BJ (cell line): ENCODE measurements around the gene SMARCC1. TPM values are rescaled to one million over a fixed set of nuclear protein-coding genes. Genes with fewer than 3 reads are reported as not detected.
"Not testable (repeated sequence)": the region's sequence is repeated elsewhere in the genome, so short reads cannot be mapped to it uniquely, and the experiment has no call there.

Experiments
- CTCF ChIA-PET: fragments of 350-600 bp; formaldehyde crosslinking; extraction: SDS; loops from one replicate; lab custom pipeline; 2021; ENCODE audit warnings: antibody characterized with exemption, inconsistent platforms; lab: Yijun Ruan, JAX
- POLR2A ChIA-PET: fragments of 300-600 bp; sonication (Branson Sonifier 250); formaldehyde crosslinking; extraction: SDS; loops from one replicate; lab custom pipeline; 2021; ENCODE audit warnings: antibody characterized with exemption; lab: Charles Lee
- DNase-seq: peaks from one replicate; pipeline ENCODE4 v3.0.0-alpha.2; 2011; ENCODE audit warnings: low read depth
- H3K27me3 ChIP-seq: 2 replicates; pipeline ENCODE4 v1.6.0; 2011; ENCODE audit warnings: low read length; ENCODE audit not compliant: control insufficient read depth, insufficient read depth
- H3K36me3 ChIP-seq: 2 replicates; pipeline ENCODE4 v1.5.1; 2011; ENCODE audit warnings: low read length; ENCODE audit not compliant: control insufficient read depth, insufficient read depth
- H3K4me3 ChIP-seq: 2 replicates; pipeline ENCODE4 v1.5.1; 2011; ENCODE audit warnings: low read depth, mild to moderate bottlenecking, control low read depth, low read length
- polyA plus RNA-seq: library from polyadenylated mRNA; depleted of rRNA; stranded (reverse); fragments of >200 nt; gene quantifications from 2 replicates; pipeline ENCODE4 v1.2.3, GENCODE V29; 2011
- TF ChIP-seq, protein P1 (sequence below): IDR thresholded peaks from 2 replicates; pipeline ENCODE4 v1.5.1; 2011; ENCODE audit warnings: low read depth, mild to moderate bottlenecking, control low read depth, inconsistent platforms, low read length, moderate library complexity; ENCODE audit not compliant: insufficient read depth

SMARCC1 gene
- polyA plus RNA-seq, 1 experiment, result 25.8 TPM

DNA sequence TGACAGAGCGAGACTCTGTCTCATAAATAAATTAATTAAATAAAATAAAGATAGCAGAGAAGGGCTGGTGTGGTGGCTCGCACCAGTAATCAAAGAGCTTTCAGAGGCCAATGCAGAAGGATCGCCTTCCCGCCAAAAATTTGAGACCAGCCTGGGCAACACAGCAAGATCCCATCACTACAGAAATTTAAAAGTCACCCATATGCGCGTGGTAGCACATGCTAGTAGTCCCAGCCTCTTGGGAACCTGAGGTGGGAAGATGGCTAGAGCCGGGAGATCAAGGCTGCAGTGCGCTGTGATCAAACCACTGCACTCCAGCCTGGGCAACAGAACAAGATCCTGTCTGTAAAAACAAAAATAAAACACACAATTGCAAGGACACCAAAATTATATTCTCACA, 9.6 kb downstream of the SMARCC1 start:
- ChIA-PET POLR2A (no interaction called here), CTCF (interaction anchor here (0.6 to 1.0 kb wide), 3 partner anchors 35 to 701 kb away, joined by 3 to 5 read pairs (median 4); no protein-coding TSS in a partner anchor)
- H3K4me3 ChIP-seq, result no peak overlapping the region
- no peak for DNase-seq
- TF ChIP-seq, protein P1, sequence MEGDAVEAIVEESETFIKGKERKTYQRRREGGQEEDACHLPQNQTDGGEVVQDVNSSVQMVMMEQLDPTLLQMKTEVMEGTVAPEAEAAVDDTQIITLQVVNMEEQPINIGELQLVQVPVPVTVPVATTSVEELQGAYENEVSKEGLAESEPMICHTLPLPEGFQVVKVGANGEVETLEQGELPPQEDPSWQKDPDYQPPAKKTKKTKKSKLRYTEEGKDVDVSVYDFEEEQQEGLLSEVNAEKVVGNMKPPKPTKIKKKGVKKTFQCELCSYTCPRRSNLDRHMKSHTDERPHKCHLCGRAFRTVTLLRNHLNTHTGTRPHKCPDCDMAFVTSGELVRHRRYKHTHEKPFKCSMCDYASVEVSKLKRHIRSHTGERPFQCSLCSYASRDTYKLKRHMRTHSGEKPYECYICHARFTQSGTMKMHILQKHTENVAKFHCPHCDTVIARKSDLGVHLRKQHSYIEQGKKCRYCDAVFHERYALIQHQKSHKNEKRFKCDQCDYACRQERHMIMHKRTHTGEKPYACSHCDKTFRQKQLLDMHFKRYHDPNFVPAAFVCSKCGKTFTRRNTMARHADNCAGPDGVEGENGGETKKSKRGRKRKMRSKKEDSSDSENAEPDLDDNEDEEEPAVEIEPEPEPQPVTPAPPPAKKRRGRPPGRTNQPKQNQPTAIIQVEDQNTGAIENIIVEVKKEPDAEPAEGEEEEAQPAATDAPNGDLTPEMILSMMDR, result no peak
- H3K36me3 ChIP-seq, result peaks cover 8% of the 10 kb centered on the region
- H3K27me3 ChIP-seq, result no peaks in the 10 kb centered on the region

DNA sequence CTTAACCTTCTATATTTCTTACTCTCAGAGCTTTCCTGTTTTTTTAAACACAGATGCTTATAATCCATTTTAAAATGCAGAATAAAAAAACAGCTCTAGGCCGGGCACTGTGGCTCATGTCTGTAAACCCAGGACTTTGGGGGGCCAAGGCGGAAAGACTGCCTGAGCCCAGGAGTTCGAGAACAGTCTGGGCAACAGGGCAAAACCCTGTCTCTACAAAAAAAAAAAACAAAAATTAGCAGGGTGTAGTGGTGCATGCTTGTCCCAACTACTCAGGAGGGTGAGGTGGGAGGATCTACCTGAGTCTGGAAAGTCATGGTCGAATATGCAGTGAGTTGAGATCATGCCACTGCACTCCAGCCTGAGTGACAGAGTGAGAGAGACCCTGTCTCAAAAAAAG, 15.5 kb downstream of the SMARCC1 start:
- ChIA-PET POLR2A (no interaction called here), CTCF (no interaction called here)

DNA sequence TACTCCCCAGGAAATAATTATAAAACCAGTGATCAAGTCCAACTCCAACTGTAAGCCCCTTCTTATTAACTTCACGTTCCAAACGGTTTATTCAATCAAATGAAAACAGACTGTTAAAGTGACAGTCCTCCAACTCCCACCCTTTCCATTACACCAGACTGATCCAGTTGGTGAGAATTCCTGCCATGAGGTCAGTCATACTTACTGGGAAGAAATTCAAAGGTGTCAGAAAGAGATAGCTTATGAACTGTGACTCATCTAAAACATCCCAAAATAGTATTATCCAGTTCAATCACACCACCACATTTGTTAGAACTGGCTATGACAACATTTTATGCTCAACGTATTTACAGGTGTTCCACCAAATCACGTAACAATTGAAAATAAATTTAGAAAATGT, 19.5 kb downstream of the SMARCC1 start:
- H3K27me3 ChIP-seq, result no peaks in the 10 kb centered on the region
- ChIA-PET POLR2A (no interaction called here), CTCF (no interaction called here)
- TF ChIP-seq, protein P1, result no peak
- DNase-seq, result no peak
- peaks cover 1% of the 10 kb centered on the region; the same call in 1 of the 2 replicates for H3K36me3 ChIP-seq
- H3K4me3 ChIP-seq, result no peak overlapping the region

More for the DNA sequence above, 15.5 kb downstream of the SMARCC1 start:
- TF ChIP-seq, protein P1, result no peak
- Histone ChIP-seq H3K4me3 (no peak overlapping the region), H3K36me3 (peaks cover 1% of the 10 kb centered on the region; the same call in 1 of the 2 replicates), H3K27me3 (no peaks in the 10 kb centered on the region)
- no peak for DNase-seq

DNA sequence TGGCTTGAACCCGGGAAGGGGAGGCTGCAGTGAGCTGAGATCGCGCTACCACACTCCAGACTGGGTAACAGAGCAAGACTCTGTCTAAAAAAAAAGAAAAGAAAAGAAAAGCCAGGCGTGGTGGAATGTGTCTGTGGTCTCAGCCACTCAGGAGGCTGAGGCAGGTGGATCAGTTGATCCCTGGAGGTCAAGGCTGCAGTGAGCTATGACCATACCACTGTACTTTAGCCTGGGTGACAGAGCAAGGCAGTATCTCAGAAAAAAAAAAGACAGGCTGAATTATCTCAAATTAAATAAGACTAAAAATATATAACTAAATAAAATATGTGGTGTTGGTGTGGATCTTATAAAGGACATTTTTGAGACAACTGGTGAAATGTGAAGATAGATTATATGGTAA, 20.6 kb downstream of the SMARCC1 start:
- no peak for DNase-seq
- TF ChIP-seq, protein P1, result no peak
- Histone ChIP-seq H3K4me3 (no peak overlapping the region), H3K27me3 (no peaks in the 10 kb centered on the region), H3K36me3 (peaks cover 1% of the 10 kb centered on the region; the same call in 1 of the 2 replicates)
- CTCF ChIA-PET, result interaction anchor here (0.5 to 0.8 kb wide), 2 partner anchors 10 to 183 kb away, joined by 3 read pairs; partner anchors contain the start of gene CSPG5
- POLR2A ChIA-PET, result no interaction called here

DNA sequence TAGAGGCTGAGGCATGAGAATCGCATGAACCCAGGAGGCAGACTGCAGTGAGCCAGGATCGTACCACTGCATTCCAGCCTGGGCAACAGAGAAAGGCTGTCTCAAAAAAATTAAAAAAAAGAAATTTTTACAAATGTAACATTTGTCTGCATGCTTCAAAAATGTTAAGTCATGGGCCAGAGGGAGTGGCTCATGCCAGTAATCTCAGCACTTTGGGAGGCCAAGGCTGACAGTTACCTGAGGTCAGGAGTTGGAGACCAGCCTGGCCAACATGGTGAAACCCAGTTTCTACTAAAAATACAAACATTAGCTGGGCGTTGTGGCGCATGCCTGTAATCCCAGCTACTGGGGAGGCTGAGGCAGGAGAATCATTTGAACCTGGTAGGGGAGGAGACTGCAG, 21.5 kb downstream of the SMARCC1 start:
- POLR2A ChIA-PET, DNase-seq, H3K27me3 ChIP-seq, H3K36me3 ChIP-seq, H3K4me3 ChIP-seq: not testable (repeated sequence)
- CTCF ChIA-PET, result interaction anchor here (0.5 kb wide), 1 partner anchor 182 kb away, joined by 3 read pairs; the partner anchor contains the start of gene CSPG5
